Endothelial cell (in vitro differentiated cells): ENCODE data around the gene ITPK1. TPM values are rescaled to one million over a fixed set of nuclear protein-coding genes. Genes with fewer than 3 reads are reported as not detected.

Source experiments
- DNase-seq: peaks from one replicate; pipeline ENCODE4 v3.0.0; 2021; ENCODE audit warnings: low spot score
- H3K27ac Mint-ChIP-seq: one replicate; pipeline ENCODE4 v1.8.0; 2021; ENCODE audit warnings: mixed read lengths, inconsistent platforms; ENCODE audit not compliant: unreplicated experiment
- H3K27me3 Mint-ChIP-seq: one replicate; pipeline ENCODE4 v1.8.0; 2021; ENCODE audit warnings: mild to moderate bottlenecking, moderate library complexity, mixed read lengths, inconsistent platforms; ENCODE audit not compliant: unreplicated experiment
- H3K36me3 Mint-ChIP-seq: one replicate; pipeline ENCODE4 v1.8.0; 2021; ENCODE audit warnings: mild to moderate bottlenecking, low read depth, mixed read lengths, inconsistent platforms; ENCODE audit not compliant: unreplicated experiment
- H3K4me1 Mint-ChIP-seq: one replicate; pipeline ENCODE4 v1.8.0; 2021; ENCODE audit warnings: mild to moderate bottlenecking, mixed read lengths, inconsistent platforms; ENCODE audit not compliant: unreplicated experiment
- H3K4me3 Mint-ChIP-seq: one replicate; pipeline ENCODE4 v1.8.0; 2021; ENCODE audit warnings: mild to moderate bottlenecking, mixed read lengths, inconsistent platforms; ENCODE audit not compliant: unreplicated experiment
- H3K9me3 Mint-ChIP-seq: one replicate; pipeline ENCODE4 v1.8.0; 2021; ENCODE audit warnings: mixed read lengths, inconsistent platforms; ENCODE audit not compliant: unreplicated experiment
- total RNA-seq: library from RNA; stranded (reverse); fragmentation: NEBNext Ultra II Directional; extraction: Animal tissue kit (Norgen Biotek cat#: 25700); gene quantifications from one replicate; pipeline ENCODE4 v1.2.1, GENCODE V29; 2021; ENCODE audit not compliant: unreplicated experiment
- TF ChIP-seq, protein P1 (sequence below): fragments of 200-600 bp; sonication (generic); IDR thresholded peaks from one replicate; pipeline ENCODE4 v1.5.0; 2021; ENCODE audit warnings: antibody characterized with exemption; ENCODE audit not compliant: unreplicated experiment

The ITPK1 gene
- total RNA-seq, 1 donor from 2014 or later, result 39.2 TPM

DNA sequence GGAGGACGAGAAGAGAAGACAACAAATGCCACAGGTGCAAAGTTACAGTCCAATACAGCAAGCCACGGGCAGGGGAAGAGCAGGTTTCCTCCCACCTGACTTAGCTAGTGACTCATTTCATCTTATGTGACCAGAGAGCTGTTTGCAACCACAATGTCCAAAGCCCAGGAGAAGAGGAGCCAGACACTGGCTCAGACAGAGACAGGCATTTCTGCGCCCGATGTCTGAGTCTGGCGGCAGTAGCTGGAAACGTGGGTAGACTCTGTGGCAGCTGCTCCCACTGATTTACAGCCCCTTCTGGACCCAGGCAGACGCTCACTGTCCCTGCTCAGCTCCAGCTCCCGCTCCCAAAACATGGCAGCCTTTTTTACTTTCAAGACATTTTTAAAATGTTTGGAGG lies 132.8 kb downstream of the ITPK1 start:
- Mint-ChIP-seq H3K27me3 (peaks cover 9% of the 10 kb centered on the region), H3K27ac (no peak overlapping the region), H3K4me1 (no peaks in the 10 kb centered on the region), H3K9me3 (peaks cover 18% of the 10 kb centered on the region), H3K4me3 (no peak overlapping the region), H3K36me3 (peaks cover 38% of the 10 kb centered on the region)
- DNase-seq, result no peak
- TF ChIP-seq, protein P1, sequence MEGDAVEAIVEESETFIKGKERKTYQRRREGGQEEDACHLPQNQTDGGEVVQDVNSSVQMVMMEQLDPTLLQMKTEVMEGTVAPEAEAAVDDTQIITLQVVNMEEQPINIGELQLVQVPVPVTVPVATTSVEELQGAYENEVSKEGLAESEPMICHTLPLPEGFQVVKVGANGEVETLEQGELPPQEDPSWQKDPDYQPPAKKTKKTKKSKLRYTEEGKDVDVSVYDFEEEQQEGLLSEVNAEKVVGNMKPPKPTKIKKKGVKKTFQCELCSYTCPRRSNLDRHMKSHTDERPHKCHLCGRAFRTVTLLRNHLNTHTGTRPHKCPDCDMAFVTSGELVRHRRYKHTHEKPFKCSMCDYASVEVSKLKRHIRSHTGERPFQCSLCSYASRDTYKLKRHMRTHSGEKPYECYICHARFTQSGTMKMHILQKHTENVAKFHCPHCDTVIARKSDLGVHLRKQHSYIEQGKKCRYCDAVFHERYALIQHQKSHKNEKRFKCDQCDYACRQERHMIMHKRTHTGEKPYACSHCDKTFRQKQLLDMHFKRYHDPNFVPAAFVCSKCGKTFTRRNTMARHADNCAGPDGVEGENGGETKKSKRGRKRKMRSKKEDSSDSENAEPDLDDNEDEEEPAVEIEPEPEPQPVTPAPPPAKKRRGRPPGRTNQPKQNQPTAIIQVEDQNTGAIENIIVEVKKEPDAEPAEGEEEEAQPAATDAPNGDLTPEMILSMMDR, result no peak

DNA sequence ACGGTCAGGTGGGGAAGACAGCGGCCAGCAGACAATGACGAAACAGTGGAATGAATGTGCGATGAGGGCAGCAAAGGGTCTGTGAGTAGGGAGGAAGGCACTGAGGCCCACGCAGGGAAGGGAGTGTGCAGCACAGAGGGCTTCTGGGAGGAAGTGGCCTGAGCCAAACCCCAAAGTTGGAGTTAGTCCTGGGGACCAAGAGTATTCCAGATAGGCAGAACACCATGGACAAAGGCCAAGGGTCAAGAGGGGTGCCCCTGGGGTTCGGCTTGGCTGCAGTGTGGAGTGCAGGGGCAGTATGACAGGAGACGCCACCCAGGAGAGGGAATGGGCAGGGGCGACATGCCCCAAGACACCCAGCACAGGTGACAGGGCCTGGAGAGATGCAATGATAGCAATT lies 134.0 kb downstream of the ITPK1 start:
- Mint-ChIP-seq H3K36me3 (peaks cover 50% of the 10 kb centered on the region), H3K4me3 (peak overlapping the region; percentile 83), H3K27me3 (peaks cover 9% of the 10 kb centered on the region), H3K9me3 (peaks cover 20% of the 10 kb centered on the region), H3K4me1 (no peaks in the 10 kb centered on the region), H3K27ac (peak overlapping the region; percentile 78)
- TF ChIP-seq, protein P1, result no peak
- no peak for DNase-seq

DNA sequence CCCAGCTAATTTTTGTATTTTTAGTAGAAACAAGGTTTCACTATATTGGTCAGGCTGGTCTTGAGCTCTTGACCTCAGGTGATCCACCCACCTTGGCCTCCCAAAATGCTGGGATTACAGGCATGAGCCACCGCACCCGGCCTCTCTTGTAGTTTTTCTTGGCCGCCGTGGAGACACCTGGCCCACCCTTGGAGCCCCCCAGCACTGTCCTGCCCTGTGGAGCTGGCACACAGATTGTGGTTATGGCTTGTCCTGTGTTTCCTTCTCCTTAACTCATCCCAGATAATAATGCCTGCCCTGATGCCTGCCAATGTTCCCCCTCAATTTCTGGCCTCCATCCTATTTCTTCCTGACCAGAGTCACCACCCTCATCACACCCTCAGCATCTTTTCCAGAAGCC lies 134.9 kb downstream of the ITPK1 start:
- no peak for DNase-seq
- no peak overlapping the region for H3K27ac Mint-ChIP-seq
- peaks cover 20% of the 10 kb centered on the region for H3K9me3 Mint-ChIP-seq
- peaks cover 53% of the 10 kb centered on the region for H3K36me3 Mint-ChIP-seq
- peak overlapping the region; percentile 83 for H3K4me3 Mint-ChIP-seq
- TF ChIP-seq, protein P1, result no peak
- H3K27me3 Mint-ChIP-seq, result peaks cover 9% of the 10 kb centered on the region
- H3K4me1 Mint-ChIP-seq, result no peaks in the 10 kb centered on the region

DNA sequence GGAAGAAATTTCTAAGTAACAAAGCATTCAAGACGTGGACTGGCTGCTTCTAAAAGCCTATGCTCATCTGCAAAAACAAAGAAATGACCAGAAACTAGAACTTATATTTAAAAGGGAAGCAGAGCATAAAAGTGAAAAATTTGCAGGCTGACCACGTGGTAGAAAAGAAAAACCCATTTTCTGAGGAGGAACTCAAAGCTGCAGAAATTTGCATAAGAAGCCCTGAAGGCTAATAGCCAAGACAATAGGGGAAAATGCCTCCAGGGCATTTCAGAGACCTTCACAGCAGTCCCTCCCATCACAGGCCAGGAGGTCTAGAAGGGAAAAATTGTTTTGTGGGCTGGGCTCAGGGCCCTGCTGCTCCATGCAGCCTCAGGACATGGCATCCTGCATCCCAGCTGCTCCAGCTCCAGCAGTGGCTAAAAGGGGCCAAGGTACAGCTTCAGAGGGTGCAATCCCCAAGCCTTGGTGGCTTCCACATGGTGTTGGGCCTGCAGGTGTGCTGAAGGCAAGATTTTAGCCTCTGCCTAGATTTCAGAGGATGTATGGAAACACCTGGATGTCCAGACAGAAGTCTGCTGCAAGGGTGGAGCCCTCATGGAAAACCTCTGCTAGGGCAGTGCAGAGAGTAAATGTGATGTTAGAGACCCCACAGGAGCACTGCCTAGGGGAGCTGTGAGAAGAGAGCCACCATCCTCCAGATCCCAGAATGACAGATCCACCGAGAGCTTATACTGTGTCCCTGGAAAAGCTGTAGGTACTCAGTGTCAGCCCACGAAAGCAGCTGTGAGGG lies 137.3 kb downstream of the ITPK1 start:
- TF ChIP-seq, protein P1, result no peak
- no peak for DNase-seq
- Mint-ChIP-seq H3K4me3 (peak overlapping the region; percentile 40), H3K27me3 (peaks cover 7% of the 10 kb centered on the region), H3K9me3 (peaks cover 20% of the 10 kb centered on the region), H3K4me1 (no peaks in the 10 kb centered on the region), H3K27ac (no peak overlapping the region), H3K36me3 (peaks cover 50% of the 10 kb centered on the region)

DNA sequence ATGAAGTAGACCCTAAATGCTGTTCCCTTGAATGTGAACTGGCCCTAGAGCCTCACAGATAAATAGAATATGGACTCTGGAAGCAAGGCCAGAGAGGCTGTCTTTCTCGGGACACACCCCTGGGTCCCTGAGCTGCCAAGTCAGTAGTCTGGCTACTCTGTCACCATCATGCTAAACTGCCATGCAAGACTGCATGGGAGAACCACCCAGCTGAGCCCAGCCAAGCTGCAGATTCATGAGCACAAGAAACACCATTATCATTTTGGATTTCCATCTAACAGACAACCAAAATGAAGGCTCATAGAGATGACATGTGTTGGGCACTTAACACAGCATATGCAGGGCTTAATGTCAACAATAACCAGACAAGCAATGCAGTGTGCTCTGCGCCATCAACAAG lies 139.5 kb downstream of the ITPK1 start:
- TF ChIP-seq, protein P1, result no peak
- H3K27ac Mint-ChIP-seq, result no peak overlapping the region
- peaks cover 2% of the 10 kb centered on the region for H3K4me1 Mint-ChIP-seq
- peaks cover 46% of the 10 kb centered on the region for H3K36me3 Mint-ChIP-seq
- DNase-seq, result no peak
- H3K9me3 Mint-ChIP-seq, result peaks cover 21% of the 10 kb centered on the region
- H3K27me3 Mint-ChIP-seq, result peaks cover 5% of the 10 kb centered on the region
- peak overlapping the region; percentile 19 for H3K4me3 Mint-ChIP-seq
